ENCODE data around the gene ADD3. TPM values are rescaled to one million over a fixed set of nuclear protein-coding genes. Genes with fewer than 3 reads are reported as not detected.
"Not testable (repeated sequence)": the region's sequence is repeated elsewhere in the genome, so short reads cannot be mapped to it uniquely, and the experiment has no call there.

The ADD3 gene
- total and polyA plus RNA-seq, 2 donors, result 83.4 to 444 TPM

GRCh38 chr10:110040767-110041478, 33.1 kb downstream of the ADD3 start:
- no peaks in the 10 kb centered on the region for H3K4me1 ChIP-seq (ENCODE audit: insufficient read depth)

GRCh38 chr10:110041479-110041829, 33.7 kb downstream of the ADD3 start:
- H3K4me1 ChIP-seq (ENCODE audit: insufficient read depth), result no peaks in the 10 kb centered on the region
- WGBS, result 71% methylated on average over 3 of the region's 3 CpGs
- DNase-seq (ENCODE audit: extremely low spot score), result no peak
- no peaks in the 10 kb centered on the region for H3K36me3 ChIP-seq (ENCODE audit: insufficient read depth)
- no peak overlapping the region for H3K4me3 ChIP-seq (ENCODE audit: low read depth, low read length)
- no peak overlapping the region for H3K27ac ChIP-seq (ENCODE audit: low read depth)

More at GRCh38 chr10:110040767-110041478, 33.1 kb downstream of the ADD3 start:
- Histone ChIP-seq H3K36me3 (ENCODE audit: insufficient read depth) (no peaks in the 10 kb centered on the region), H3K4me3 (ENCODE audit: low read depth, low read length) (no peak overlapping the region), H3K27ac (ENCODE audit: low read depth) (no peak overlapping the region)
- no peak for DNase-seq (ENCODE audit: extremely low spot score)
- 95% methylated on average over 9 of the region's 9 CpGs for WGBS

- H3K27ac ChIP-seq (ENCODE audit: low read depth), result no peak overlapping the region
- 73% methylated on average over 3 of the region's 3 CpGs for WGBS
- no peaks in the 10 kb centered on the region for H3K36me3 ChIP-seq (ENCODE audit: insufficient read depth)
- no peaks in the 10 kb centered on the region for H3K4me1 ChIP-seq (ENCODE audit: insufficient read depth)
- H3K4me3 ChIP-seq (ENCODE audit: low read depth, low read length), result no peak overlapping the region
- DNase-seq (ENCODE audit: extremely low spot score), result no peak
These were observed 34.4 kb downstream of the ADD3 start for GRCh38 chr10:110042181-110042580.

GRCh38 chr10:110042891-110043290, 35.1 kb downstream of the ADD3 start:
- H3K36me3 ChIP-seq (ENCODE audit: insufficient read depth), result no peaks in the 10 kb centered on the region
- no peak overlapping the region for H3K4me3 ChIP-seq (ENCODE audit: low read depth, low read length)
- H3K4me1 ChIP-seq (ENCODE audit: insufficient read depth), result no peaks in the 10 kb centered on the region
- DNase-seq (ENCODE audit: extremely low spot score), result no peak
- 89% methylated on average over 4 of the region's 4 CpGs for WGBS
- no peak overlapping the region for H3K27ac ChIP-seq (ENCODE audit: low read depth)

GRCh38 chr10:110044681-110045080, 36.9 kb downstream of the ADD3 start:
- no peak for DNase-seq (ENCODE audit: extremely low spot score)
- whole genome bisulfite sequencing, result 88% methylated on average over 2 of the region's 2 CpGs
- Histone ChIP-seq H3K36me3 (ENCODE audit: insufficient read depth) (no peaks in the 10 kb centered on the region), H3K4me3 (ENCODE audit: low read depth, low read length) (no peak overlapping the region), H3K4me1 (ENCODE audit: insufficient read depth) (no peaks in the 10 kb centered on the region), H3K27ac (ENCODE audit: low read depth) (no peak overlapping the region)

GRCh38 chr10:110045772-110046171, 38.0 kb downstream of the ADD3 start:
- H3K36me3 ChIP-seq (ENCODE audit: insufficient read depth), result no peaks in the 10 kb centered on the region
- no peak overlapping the region for H3K27ac ChIP-seq (ENCODE audit: low read depth)
- no peak overlapping the region for H3K4me3 ChIP-seq (ENCODE audit: low read depth, low read length)
- 74% methylated on average over 2 of the region's 2 CpGs for WGBS
- no peaks in the 10 kb centered on the region for H3K4me1 ChIP-seq (ENCODE audit: insufficient read depth)
- no peak for DNase-seq (ENCODE audit: extremely low spot score)

GRCh38 chr10:110048145-110048544, 40.4 kb downstream of the ADD3 start:
- H3K27ac ChIP-seq (ENCODE audit: low read depth); H3K4me3 ChIP-seq (ENCODE audit: low read depth, low read length); DNase-seq (ENCODE audit: extremely low spot score); H3K36me3 ChIP-seq (ENCODE audit: insufficient read depth); H3K4me1 ChIP-seq (ENCODE audit: insufficient read depth): not testable (repeated sequence)
- 98% methylated on average over 2 of the region's 2 CpGs for WGBS

GRCh38 chr10:110048781-110049180, 41.0 kb downstream of the ADD3 start:
- Histone ChIP-seq H3K36me3 (ENCODE audit: insufficient read depth) (no peaks in the 10 kb centered on the region), H3K27ac (ENCODE audit: low read depth) (no peak overlapping the region), H3K4me1 (ENCODE audit: insufficient read depth) (no peaks in the 10 kb centered on the region), H3K4me3 (ENCODE audit: low read depth, low read length) (no peak overlapping the region)
- 100% methylated on average over 1 of the region's 1 CpG for WGBS
- no peak for DNase-seq (ENCODE audit: extremely low spot score)

- 98% methylated on average over 7 of the region's 7 CpGs for WGBS
- not testable (repeated sequence) for DNase-seq (ENCODE audit: extremely low spot score); H3K4me3 ChIP-seq (ENCODE audit: low read depth, low read length)
These were observed 42.3 kb downstream of the ADD3 start for GRCh38 chr10:110049889-110050591.

GRCh38 chr10:110051487-110051886, 43.7 kb downstream of the ADD3 start:
- 91% methylated on average over 2 of the region's 2 CpGs for WGBS
- Histone ChIP-seq H3K4me3 (ENCODE audit: low read depth, low read length) (no peak overlapping the region), H3K27ac (ENCODE audit: low read depth) (no peak overlapping the region), H3K36me3 (ENCODE audit: insufficient read depth) (no peaks in the 10 kb centered on the region), H3K4me1 (ENCODE audit: insufficient read depth) (no peaks in the 10 kb centered on the region)
- DNase-seq (ENCODE audit: extremely low spot score), result no peak

More at GRCh38 chr10:110049889-110050591, 42.3 kb downstream of the ADD3 start:
- not testable (repeated sequence) for H3K36me3 ChIP-seq (ENCODE audit: insufficient read depth); H3K27ac ChIP-seq (ENCODE audit: low read depth); H3K4me1 ChIP-seq (ENCODE audit: insufficient read depth)

GRCh38 chr10:110052916-110053315, 45.1 kb downstream of the ADD3 start:
- DNase-seq (ENCODE audit: extremely low spot score), result no peak
- H3K27ac ChIP-seq (ENCODE audit: low read depth), result no peak overlapping the region
- no peaks in the 10 kb centered on the region for H3K36me3 ChIP-seq (ENCODE audit: insufficient read depth)
- no peaks in the 10 kb centered on the region for H3K4me1 ChIP-seq (ENCODE audit: insufficient read depth)
- no peak overlapping the region for H3K4me3 ChIP-seq (ENCODE audit: low read depth, low read length)

GRCh38 chr10:110056822-110057221, 49.0 kb downstream of the ADD3 start:
- no peak for DNase-seq (ENCODE audit: extremely low spot score)
- H3K36me3 ChIP-seq (ENCODE audit: insufficient read depth), result no peaks in the 10 kb centered on the region
- H3K4me3 ChIP-seq (ENCODE audit: low read depth, low read length), result no peak overlapping the region
- no peaks in the 10 kb centered on the region for H3K4me1 ChIP-seq (ENCODE audit: insufficient read depth)
- no peak overlapping the region for H3K27ac ChIP-seq (ENCODE audit: low read depth)
- WGBS, result 76% methylated on average over 2 of the region's 2 CpGs

GRCh38 chr10:110057456-110057855, 49.7 kb downstream of the ADD3 start:
- no peak for DNase-seq (ENCODE audit: extremely low spot score)
- Histone ChIP-seq H3K27ac (ENCODE audit: low read depth) (no peak overlapping the region), H3K36me3 (ENCODE audit: insufficient read depth) (no peaks in the 10 kb centered on the region), H3K4me3 (ENCODE audit: low read depth, low read length) (no peak overlapping the region), H3K4me1 (ENCODE audit: insufficient read depth) (no peaks in the 10 kb centered on the region)
- 62% methylated on average over 1 of the region's 1 CpG for WGBS

GRCh38 chr10:110058212-110058611, 50.4 kb downstream of the ADD3 start:
- WGBS, result 46% methylated on average over 5 of the region's 5 CpGs
- no peaks in the 10 kb centered on the region for H3K36me3 ChIP-seq (ENCODE audit: insufficient read depth)
- no peaks in the 10 kb centered on the region for H3K4me1 ChIP-seq (ENCODE audit: insufficient read depth)
- no peak overlapping the region for H3K4me3 ChIP-seq (ENCODE audit: low read depth, low read length)
- no peak overlapping the region for H3K27ac ChIP-seq (ENCODE audit: low read depth)
- no peak for DNase-seq (ENCODE audit: extremely low spot score)
